HG03045 (cell line): Measurements from ENCODE around the gene TRPM2.

Experiments used
- ATAC-seq: cut with Tn5 transposase; IDR thresholded peaks from one replicate; pipeline ENCODE4 v1.9.1; 2021; ENCODE audit warnings: mild to moderate bottlenecking, moderate library complexity; ENCODE audit not compliant: unreplicated experiment

TRPM2 gene

DNA sequence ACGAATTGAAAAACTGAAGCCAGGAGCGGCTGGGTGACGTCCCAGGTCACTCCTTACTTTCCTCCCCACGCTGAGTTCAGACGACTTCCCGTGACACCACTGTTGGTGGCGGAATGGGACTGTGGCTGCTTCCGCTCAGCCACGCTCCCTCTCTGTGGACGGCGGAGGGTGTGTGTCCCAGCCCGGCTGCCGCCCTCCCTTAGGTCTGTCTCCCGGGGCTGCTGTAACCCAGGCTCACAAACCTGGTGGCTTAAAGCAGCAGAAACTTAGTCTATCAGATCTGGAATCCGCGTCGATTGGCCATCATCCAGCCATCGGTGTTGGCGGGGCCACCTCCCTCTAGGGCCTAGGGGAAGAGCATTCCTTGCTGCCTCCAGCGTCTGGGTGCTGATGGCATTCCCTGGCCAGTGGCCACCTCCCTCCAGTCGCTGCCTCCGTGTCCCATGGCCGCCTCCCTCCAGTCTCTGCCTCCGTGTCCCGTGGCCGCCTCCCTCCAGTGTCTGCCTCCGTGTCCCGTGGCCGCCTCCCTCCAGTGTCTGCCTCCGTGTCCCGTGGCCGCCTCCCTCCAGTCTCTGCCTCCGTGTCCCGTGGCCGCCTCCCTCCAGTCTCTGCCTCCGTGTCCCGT lies 17.5 kb downstream of the TRPM2 start:
- no peak for ATAC-seq

DNA sequence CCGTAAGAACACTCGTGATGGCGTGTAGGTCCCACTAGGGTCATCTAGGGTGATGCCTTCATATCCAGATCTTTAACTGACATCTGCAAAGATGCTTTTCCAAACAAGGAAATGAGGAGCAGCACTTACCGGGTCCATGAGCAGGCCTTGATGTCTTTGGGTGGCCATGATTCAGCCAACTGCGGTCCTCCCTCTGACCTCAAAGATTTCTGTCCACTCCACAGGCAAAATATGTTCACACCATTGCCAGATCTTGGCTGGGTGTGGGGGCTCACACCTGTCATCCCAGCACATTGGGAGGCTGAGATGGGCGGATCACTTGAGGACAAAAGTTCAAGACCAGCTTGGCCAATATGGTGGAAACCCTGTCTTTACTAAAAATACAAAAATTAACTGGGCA lies 18.2 kb downstream of the TRPM2 start:
- ATAC-seq = no peak

DNA sequence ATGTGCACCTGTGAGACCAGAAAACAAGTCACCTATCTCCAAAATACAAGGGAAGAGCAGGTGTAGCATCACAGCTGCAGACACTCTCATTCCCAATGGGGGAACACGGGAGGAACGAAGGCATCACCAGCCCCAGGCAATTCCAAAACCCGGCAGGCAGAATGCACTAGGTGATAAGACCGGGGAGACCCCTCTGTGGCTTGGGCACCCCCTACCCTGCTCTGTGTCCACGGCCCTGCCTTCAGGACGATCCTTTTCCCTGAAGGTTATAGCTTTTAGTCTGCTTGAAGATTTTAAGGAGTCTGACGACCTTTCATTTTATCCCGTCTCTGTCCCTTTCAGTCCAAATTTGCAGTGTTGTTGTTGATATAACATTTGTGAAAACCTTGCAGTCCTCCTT lies 19.2 kb downstream of the TRPM2 start:
- no peak for ATAC-seq

DNA sequence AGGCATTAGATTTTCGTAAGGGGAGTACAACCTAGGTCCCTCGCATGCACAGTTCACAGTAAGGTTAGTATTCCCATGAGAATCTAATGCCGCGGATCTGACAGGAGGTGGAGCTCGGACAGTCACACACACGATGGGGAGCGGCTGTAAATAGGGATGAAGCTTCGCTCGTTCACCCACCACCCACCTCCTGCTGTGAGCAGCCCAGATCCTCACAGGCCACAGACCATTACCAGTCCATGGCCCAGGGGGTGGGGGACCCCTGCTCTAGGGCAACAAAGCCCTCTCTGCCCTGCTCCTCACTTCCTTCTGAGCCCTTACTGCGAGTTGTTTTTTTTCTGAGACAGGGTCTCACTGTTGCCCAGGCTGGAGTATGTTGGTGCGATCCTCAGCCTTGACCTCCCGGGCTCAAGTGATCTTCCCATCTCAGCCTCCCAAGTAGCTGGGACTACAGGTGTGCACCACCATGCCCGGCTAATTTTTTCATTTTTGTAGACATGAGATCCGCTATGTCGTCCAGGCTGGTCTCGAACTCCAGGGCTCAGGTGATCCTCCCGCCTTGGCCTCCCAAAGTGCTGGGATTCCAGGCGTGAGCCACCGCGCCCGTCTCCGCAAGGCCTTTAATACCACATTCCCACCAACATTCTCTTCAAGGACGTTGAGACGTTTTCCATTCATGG lies 21.3 kb downstream of the TRPM2 start:
- ATAC-seq = no peak

DNA sequence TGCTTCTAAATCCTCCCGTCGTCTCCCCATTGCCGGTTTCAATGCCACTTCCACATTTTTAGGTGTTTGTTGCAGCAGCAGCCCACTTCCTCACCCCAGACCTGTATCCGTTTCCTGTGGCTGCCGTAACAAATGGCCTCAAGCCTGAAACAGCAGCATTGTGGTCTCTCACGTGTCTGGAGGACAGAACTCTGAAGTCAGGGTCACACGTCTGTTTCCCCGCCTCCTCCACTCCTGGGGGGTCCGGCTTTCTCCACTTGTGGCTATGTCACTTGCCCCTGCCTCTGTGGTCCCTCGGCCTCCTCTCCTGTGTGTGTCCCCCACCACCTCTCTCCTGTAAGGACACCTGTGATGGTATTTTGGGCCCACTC lies 21.8 kb downstream of the TRPM2 start:
- no peak for ATAC-seq

DNA sequence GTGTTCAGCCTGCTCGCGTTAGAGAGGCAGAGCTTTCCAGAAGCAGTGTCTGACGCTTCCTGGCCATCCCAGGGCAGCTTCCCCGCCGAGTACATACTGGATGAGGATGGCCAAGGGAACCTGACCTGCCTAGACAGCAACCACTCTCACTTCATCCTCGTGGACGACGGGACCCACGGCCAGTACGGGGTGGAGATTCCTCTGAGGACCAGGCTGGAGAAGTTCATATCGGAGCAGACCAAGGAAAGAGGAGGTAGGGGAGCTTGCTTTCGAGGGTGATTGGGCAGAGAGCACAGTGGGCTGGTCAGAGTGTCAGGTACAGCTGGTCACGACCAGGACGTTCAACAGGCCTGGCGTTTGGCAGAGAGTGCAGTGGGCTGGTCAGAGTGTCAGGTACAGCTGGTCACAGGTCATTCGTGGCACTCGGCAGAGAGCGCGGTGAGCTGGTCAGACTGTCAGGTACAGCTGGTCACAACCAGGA lies 22.4 kb downstream of the TRPM2 start:
- ATAC-seq = no peak

DNA sequence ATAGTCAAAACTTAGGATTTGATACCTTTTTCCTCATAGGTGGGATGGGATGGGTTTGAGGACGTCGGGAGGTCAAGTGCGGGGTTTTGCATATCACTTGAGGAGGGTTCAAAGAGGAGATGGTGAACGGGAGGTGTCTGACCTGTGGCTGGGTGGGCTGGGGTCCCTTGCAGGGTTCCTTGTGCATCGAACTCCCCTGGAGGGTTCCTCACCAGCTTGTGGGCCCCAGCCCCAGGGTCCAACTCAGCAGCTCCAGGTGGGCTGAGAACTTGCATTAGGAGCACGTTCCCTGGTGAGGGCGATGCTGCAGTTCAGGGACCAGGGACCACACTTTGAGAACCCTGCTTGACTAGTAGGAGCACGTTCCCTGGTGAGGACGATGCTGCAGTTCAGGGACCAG lies 23.2 kb downstream of the TRPM2 start:
- no peak for ATAC-seq

DNA sequence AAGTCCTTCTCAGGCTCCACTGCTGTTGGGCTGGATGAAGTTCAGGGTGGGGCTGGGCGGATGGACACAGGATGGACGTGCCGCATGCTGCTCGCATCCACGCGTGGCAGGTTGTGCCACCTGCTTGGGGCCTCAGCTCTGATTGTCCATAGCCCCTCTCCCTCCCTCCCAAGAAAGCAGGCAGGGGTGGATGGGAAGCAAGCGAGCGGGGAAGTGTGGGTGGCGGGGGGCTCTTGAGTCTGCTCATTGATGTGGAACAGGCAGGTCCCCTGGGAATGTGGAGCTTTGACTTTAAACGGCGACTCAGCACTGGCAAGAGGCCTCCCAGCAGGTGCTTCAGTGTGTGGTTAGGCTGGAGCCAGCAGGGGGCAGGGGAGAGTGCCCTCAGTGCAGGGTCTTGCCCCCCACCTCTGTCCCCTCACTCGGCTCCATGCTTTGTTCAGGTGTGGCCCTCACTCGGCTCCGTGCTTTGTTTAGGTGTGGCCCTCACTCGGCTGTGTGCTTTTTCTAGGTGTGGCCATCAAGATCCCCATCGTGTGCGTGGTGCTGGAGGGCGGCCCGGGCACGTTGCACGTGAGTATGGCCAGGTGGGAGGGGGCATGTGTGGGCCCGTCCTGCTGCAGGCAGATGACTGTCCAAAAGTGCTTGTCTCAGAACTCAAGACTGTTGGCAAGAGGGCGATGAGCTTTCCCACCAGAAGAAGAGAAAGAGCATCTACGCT lies 23.9 kb downstream of the TRPM2 start:
- ATAC-seq = no peak

DNA sequence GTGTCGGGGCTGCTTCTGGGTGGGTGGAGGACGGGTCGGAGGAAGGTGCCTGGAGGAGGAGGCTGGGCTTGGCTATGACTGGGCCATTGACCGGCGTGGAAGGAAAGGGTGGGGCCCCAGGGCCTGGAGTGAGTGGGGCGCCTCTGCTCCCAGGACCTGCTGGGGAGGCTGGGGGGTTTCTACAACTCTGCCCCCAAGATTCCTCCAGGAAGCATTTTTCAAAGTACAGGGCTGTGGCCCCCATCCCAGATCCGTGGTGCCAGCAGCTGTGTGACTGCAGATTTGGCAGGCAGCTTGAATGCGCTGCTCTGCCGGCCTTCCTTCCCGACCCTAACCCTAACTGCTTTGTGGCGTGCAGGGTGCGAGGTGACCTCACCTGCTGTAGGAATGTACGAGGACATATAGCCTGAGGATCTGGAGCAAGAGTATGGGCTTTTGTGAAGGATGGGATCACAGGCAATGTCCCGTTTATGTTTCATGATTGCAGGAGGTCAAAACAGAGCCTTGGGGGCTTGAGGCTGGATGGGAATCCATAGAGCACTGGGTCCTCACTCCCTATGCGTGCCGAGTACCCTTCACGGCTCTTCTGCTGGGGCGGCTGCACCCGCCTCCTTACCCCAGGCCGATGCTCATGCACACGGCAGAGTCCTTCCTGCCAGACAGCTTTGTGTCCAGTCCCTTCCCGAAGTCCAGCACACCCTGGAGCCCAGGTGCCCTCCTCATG lies 24.7 kb downstream of the TRPM2 start:
- no peak for ATAC-seq

DNA sequence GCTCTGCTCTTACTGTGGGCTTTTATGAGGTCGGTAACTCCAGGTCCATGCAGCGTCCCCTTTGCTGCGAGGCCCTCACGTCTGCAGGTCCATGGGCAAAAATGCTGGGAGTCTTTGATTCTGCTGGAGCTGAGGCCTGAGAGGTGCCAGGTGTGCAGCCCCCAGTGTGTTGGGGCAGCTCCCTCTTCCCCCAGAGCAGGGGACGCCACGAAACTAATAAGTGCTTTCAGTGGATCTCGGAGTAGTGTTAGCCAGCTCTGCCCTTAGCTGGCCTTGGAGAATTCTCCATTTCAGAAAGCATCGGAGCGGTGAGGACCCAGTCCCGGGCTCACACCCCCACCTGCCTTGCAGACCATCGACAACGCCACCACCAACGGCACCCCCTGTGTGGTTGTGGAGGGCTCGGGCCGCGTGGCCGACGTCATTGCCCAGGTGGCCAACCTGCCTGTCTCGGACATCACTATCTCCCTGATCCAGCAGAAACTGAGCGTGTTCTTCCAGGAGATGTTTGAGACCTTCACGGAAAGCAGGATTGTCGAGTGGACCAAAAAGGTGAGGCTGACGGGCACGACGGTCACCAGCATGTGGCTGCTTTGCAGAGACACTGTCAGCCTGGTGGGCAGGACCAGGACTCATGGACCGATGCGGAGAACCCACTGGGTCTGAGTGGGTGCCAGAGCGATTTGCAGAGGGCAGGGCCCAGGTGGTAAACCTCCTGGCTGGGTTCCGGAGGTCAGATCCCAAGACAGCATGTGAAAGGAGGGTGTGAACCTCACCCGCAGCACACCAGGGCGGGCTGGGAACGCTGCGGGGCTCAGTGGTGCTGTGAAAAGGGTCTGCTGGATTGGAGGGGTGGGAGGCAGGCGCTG lies 25.5 kb downstream of the TRPM2 start:
- no peak for ATAC-seq

DNA sequence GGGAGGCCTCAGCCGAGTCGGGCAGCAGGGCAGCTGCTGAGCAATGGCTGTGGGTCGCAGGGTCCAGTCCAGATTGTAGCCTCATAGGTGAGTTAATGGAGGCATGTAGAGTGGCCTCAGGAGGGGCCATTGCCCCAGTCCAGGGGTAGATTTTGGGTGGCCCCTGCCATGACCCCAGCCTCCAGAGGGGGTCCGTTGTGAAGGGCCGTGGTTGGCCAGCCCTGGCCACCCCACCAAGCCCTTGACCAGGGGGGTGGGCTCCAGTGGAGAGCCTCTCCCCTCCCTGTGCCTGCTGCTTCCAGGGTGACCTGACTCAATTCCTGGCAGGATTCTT lies 26.1 kb downstream of the TRPM2 start:
- ATAC-seq = no peak

DNA sequence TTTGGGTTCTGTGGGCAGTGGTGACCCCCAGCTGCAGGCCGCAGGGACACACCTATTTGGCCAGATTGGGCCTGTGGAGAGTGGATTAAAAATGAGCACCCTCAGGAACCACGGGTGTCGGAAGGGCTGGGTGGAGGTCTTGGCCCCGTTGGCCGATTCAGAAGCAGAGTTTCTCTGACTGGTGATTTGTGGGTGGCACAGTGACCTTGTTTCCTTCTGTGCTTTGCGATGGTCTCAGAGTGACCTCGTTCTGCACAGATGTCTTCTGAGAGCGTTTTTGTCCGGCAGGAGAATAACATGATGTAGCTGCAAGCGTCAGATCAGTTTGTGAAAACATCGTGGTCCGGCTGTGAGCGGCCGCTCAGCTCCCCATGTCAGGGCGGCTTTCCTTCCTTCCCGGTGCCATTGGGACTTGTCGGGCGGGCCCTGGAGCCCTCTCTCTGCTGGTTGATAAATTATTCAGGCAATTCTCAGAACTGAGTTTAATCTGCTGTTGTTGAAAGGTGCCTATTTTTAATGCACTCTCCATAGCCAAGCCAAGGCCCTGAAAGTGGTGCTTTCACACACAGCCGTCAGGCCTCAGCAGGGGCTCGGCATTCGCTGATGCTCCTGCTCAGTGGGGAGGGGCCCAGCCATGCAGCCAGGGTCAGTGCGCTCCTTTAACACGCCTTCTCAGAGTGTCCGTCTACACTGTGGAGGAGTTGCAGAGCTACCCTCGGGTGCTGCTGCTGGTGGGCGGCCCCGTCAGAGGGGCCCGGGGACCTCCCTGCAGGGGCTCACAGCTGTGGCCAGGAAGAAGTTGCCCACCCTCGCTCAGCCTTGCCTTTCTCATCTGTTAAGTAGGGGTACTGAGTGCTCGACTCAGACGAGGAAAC lies 26.8 kb downstream of the TRPM2 start:
- ATAC-seq = no peak

DNA sequence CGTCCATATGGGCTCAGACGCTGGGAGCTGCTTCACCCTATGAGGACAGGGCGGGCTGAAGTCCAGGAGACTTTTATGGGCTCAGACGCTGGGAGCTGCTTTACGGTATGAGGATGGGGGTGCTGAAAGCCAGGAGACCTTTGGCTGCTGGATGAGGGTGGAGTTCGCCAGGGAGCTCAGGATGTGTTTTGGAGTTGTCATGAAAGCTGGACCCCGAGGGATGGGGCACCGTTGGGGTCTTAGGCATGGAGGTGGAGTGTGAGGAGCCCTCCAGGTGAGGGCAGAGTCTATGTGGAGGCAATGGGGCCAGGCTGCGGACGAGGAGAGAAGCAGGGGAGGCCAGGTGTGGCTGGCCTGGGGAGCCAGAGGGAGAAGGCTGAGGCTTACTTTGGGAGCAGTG lies 27.5 kb downstream of the TRPM2 start:
- ATAC-seq = no peak

DNA sequence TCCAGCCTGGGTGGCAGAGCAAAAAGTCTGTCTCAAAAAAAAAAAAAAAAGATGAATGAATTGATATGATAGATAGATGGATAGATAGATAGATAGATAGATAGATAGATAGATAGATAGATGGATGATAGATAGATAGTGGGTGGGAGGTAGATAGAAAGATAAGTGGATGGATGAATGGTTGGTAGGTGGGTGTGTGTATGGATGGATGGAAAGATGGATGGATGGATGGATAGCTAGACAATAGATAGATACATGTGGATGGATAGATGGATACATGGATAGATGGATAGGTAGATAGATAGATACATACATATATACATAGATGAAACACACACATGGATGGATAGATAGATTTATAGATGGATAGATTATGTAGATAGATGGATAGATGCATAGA lies 28.5 kb downstream of the TRPM2 start:
- ATAC-seq = no peak

DNA sequence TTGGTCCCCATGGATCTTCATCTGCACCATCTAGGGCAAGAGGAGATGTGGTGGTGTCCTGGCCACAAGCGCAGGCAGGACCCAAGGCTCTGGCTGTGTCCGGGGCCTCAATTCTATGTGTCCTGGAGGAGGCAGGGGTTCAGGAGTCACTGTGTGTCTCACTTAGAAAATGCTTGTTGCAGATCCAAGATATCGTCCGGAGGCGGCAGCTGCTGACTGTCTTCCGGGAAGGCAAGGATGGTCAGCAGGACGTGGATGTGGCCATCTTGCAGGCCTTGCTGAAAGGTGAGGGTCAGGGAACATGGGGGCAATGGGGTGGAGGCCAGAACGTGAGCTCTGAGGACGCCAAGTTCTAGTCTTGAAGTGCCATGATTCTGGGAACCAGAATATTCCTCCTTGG lies 29.1 kb downstream of the TRPM2 start:
- ATAC-seq = no peak

DNA sequence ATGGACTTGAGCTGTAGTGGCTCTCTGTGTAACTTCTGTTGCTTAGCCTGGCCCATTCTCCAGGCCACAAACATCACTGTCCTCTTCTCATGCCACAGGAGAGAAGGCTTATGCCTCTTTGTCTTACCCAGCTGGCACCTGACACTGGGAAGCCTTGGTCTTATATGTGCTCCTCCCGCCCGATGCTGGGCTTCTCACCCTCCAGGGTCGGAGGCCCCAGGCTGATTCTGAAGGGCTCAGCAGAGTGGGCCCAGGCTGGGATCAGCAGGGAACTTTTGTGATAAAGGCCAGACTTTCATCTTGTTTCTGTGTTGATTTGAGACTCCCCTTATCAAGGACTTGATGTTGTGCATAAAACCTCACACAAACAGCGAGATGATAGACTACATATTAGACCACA lies 29.8 kb downstream of the TRPM2 start:
- ATAC-seq = no peak

DNA sequence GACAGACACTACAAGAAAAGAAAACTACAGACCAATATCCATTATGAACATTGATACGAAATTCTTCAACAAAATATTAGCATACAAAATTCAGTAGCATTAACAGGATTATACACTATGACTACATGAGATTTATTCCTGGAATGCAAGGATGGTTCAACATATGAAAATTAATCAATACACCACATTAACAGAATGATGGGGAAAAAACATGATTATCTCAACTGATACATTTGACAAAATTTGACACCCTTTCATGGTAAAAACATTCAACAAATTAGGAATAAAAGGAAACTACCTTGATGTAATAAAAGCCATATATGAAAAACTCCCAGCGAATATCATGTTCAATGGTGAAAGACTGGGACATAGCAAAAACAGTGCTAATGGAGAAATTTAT lies 31.5 kb downstream of the TRPM2 start:
- no peak for ATAC-seq

DNA sequence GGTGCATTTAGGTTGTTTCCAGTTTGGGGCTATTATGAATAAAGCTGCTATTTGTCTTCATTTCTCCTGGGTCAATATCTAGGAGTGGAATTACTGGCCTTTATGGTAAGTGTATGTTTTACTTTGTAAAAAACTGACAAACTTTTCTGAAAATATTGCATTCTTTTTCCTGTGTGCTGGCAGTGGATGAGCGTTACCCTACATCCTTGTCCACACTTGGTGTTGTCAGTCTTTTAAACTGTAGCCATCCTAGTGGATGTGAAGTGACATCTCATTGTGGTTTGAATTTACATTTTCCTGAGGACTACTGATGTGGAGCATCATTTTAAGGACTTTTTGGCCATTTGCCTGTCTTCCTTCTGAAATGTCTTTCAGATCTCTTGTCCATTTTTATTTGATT lies 35.9 kb downstream of the TRPM2 start:
- no peak for ATAC-seq

DNA sequence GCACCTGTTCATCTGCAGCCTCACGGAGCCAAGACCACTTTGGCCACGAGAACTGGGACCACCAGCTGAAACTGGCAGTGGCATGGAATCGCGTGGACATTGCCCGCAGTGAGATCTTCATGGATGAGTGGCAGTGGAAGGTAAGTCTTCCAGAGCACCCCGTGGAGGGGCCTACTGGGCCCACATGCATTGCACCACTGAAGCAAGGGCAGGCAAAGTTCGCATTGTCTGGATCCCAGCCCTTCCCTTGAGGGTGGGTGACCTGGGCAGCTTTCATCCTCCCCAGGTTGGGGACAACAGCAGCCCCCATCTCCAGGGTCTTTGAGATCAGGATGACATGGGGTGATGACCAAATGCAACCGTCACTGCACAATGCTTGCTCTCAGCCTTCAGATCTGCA lies 37.5 kb downstream of the TRPM2 start:
- ATAC-seq = no peak
